ENCODE results near the gene CHD5.

CHD5 gene

GRCh38 chr1:6151291-6151822, 28.8 kb downstream of the CHD5 start:
- no peak for FAIRE-seq

GRCh38 chr1:6150006-6150938, 29.8 kb downstream of the CHD5 start:
- no peak for FAIRE-seq

GRCh38 chr1:6149597-6149996, 30.5 kb downstream of the CHD5 start:
- FAIRE-seq = no peak

GRCh38 chr1:6148497-6149241, 31.5 kb downstream of the CHD5 start:
- no peak for FAIRE-seq

DNA sequence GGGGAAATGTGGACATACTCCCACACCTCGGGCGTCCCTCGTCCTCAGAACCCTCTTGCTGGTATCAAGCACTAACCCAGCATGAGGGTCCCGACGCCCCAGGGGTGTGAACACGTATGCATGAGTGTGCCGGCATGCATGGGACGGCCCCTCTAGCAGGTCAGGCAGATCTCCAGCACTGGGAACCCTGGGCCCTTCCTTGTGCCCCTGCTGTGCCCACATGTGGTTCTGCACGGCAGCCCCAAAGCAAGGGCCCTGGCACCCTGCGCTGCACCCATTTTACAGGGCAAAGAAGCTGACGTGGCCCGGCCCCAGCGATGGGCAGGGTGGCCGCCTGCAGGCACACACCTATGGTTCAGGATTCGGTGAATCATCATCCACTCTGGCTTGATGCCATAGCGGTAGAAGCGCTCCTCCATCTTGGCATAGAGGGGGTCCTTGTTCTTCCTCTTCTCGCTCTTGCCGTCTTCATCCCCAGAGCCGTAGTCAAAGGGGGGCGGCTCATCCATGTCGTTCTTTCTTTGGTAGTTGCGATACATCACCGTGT, 34.2 kb downstream of the CHD5 start:
- FAIRE-seq = no peak

DNA sequence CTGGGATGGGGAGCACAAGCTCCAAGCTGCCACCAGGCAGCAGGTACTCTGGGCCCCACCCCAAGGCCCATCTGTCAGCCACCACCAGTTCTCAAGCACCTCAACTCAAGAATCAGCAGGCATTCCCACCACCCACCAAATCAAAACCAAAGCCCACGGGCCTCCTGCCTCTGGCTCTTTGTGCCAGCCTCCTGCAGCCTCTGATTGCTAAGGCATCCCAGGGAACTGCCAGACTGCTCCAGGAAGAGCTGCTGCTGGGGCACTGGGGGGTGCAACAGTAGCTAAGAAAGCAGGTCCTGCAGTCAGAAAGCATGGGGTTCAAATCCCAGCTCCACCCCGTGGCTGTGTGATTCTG, 34.7 kb downstream of the CHD5 start:
- FAIRE-seq = no peak

- FAIRE-seq = no peak
These were observed 35.3 kb downstream of the CHD5 start for GRCh38 chr1:6144647-6145395.

DNA sequence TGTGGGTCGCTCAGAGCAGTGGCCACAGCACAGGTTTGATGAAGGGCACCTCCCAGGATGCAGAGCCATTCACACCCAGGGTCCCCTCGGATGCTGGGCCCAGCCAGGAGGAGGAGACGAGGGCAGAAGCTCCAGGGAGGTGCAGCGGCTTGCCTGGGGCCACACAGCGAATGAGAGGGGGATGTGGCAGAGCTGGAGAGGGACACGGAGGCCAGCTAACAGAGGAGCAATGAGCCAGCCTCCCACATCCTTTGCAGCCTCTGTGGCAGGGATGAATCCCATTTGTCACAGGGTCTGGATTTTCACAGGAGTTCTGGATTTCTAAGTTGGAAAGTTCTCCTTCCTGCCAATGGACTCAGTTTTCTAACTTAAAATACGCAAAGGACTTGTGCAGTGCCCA, 35.9 kb downstream of the CHD5 start:
- FAIRE-seq = no peak

DNA sequence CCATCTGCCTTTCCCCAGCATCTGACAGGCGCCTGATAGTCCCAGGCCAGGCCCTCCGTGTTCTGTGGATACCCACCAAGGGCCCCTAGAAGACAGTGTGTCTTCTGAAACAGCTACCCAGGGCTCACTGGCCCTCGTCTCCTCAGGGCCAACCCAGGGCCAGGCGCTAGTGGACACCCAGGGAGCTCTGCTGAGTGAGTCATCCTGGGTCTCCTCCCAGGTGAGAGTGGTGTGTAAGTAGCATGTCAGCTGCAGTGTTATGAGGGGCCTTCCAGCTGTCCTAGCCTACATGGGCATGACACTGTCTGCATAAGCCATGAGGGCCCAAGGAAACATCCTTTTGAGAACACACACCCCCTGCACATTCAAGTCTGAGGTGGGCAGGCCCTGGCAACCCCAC, 36.7 kb downstream of the CHD5 start:
- FAIRE-seq = no peak

DNA sequence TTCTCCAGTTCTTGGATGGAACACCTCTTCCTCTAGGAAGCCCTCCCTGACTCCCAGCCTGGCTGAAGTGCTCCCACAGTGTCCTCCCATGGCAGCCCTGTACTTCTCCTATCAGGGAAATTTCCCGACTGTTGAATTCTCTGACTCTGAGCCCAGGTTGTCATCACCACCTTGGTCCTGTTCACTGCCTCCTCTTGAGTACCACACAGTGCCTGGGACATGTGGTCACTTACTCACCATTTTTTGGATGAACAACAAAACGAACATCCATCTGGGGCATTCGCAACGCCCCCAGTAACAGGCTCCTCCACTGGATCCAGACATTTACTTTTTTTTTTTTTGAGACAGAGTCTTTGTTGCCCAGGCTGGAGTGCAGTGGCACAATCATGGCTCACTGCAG, 37.4 kb downstream of the CHD5 start:
- FAIRE-seq = no peak

- no peak for FAIRE-seq
These were observed 38.0 kb downstream of the CHD5 start for GRCh38 chr1:6142036-6142621.

DNA sequence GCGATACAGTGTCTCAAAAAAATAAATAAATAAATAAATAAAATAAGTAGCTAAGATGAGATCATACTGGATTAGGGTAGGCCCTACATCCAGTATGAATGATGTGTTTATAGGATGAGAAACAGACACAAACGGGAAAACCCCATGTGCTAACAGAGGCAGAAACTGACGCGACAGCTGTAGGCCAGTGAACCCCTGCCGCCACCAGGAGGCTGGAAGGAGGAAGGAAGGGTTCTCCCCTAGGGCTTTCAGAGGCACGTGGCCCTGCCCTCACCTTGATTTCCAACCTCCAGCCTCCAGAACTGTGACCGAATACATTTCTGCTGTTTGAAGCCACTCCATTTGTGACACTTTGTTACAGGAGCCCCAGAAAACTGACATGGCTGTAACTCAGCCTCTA, 38.5 kb downstream of the CHD5 start:
- no peak for FAIRE-seq

DNA sequence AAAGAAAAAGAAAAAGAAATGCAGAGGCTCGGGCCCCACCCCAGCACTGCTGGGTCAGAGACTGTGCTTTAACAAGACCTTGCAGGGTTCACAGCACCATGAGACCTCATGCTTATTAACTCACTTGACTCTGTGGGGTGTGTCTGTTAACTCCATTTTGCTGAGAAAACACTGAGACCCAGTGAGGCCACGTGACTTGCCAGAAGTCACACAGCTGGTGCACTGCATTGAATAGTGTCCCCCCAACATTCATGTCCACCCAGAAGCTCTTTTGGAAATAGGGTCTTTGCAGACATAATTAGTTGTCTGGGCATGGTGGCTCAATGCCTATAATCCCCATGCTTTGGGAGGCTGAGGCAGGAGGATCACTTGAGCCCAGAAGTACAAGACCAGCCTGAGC, 39.7 kb downstream of the CHD5 start:
- no peak for FAIRE-seq

DNA sequence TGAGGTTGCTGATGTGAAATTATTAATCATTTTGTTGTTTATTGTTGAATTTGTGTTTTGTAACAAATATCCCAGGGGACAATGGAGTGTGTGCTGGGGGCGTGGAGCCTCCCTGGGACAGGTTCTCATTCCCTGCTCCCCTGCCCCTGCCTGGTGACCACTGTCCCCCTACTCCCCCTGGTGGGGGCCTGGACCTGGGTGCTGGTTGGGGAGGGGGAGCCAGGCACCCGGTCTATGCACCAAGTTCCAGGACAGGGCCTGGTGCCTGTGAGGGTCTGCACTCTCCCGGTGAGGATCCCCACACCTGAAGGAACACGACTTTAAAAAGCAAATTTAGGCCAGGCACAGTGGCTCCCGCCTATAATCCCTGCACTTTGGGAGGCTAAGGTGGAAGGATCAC, 42.4 kb downstream of the CHD5 start:
- FAIRE-seq = no peak

DNA sequence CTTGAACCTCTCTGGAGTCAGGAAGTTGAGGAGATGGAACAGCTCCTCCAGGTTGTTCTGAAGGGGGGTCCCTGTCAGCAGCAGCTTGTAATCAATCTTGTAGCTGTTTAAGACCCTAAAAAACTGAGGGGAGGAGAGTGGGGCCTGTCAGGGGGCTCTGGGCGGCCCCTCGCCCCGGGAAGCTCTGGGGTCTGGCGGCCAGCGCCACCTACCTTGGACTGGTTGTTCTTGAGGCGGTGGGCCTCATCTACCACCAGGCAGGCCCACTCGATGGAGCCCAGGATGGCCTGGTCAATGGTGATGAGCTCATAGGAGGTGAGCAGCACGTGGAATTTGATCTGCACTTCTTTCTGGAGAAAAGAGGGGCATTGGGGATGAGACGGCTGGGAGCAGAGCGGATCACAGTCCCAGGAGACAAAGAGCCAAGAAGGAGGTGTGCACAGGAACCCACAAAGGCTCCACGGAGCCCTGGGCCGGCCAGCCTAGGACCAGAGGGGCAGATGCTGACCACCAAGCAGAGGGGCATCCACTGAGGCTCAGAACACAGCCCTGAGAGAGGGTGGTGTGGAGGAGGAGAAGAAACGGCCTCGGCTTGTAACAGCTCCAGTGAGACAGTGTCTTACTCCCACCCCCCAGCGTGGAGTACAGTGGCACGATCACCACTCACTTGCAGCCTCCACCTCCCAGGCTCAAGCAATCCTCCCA, 43.5 kb downstream of the CHD5 start:
- no peak for FAIRE-seq

DNA sequence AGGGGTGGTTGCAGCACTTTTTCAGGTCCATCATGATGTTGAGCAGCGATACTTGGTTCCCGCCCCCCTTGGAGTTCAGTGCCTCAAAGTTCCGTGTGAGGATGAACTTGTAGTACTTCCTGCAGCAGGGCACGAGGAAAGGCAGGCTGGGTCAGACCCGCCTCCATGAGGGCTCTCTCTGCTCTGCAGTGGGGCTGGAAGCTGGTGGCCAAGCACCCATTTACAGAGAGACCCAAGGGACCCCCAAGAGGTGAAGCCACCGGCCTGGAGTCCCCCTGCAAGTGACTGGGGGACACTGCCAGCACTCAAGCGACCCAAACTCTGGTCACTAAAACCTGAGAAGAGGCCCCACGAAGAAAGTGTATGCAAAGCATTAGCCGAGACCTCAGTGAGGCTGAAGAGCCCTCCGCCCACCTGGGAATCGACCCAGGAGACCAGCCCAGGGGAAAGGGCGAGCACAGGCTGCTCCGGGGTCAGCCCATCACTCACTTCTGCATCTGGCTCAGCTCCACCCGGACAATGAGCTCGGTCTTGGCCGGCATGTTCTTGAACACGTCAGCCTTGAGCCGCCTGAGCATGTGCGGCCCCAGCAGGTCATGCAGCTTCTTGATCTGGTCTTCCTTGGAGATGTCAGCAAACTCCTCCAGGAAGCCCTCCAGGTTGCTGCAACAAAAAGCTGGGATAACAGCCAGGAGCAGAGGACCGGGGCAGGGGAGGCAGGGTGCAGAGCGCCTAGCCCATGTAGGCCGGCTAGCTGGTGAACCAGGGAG, 45.2 kb downstream of the CHD5 start:
- FAIRE-seq = no peak

GRCh38 chr1:6134206-6134605, 45.9 kb downstream of the CHD5 start:
- no peak for FAIRE-seq

GRCh38 chr1:6133146-6133895, 46.8 kb downstream of the CHD5 start:
- no peak for FAIRE-seq

- FAIRE-seq = no peak
These were observed 48.6 kb downstream of the CHD5 start for GRCh38 chr1:6131561-6131960.

DNA sequence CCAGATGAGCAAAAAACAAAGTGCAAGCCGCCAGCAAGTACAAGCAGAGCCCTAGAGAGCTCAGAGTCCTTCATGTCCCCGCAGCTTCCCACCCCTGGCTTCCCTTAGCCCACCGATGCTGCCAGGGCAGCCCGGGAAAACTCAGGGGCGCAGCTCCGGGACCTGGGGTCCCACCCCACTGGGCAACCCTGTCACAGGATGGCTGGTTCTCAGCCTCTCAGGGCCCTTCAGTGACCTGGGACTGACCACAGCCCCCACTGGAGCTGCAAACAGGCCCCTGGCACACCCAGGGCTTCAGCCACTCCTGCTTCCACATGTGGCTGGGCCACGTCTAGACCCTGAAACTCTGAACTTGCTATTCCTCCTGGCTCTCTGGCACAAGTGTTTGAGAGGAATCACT, 49.5 kb downstream of the CHD5 start:
- FAIRE-seq = no peak

Measured in G401.6 (cell line).